ENCODE results near the gene SOHLH1.

SOHLH1 gene

DNA sequence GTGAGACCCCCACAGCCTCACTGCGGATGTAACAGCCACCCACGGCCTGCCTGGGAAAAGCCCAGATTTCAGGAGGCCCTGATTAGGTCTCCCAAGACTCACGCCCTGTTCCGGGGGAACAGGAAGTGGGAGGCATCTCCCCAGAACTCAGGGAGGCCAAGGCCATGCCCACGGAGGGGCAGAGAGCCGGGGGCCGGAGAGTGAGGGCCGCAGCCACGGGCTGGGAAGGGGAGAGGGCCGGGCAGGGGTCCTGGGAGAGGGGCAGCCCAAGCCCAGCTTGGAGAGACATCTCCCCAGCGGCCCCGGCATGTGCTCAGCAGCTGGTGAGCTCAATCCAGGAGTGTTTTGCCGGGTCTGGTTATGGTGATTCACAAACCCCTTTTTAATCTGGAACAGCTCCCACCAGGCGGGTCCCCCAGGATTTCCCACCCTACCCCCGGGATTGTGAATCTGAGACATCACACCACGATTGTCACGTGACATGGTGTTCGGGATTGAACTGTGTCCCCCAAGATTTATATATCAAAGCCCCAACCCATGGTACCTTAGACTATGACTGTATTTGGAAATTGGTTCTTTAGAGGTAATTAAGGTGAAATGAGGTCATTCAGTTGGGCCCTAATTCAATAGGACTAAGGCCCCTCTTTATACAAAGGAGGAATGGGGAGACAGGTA is 29.3 kb upstream of the SOHLH1 start:
- DNase-seq, result no peak

DNA sequence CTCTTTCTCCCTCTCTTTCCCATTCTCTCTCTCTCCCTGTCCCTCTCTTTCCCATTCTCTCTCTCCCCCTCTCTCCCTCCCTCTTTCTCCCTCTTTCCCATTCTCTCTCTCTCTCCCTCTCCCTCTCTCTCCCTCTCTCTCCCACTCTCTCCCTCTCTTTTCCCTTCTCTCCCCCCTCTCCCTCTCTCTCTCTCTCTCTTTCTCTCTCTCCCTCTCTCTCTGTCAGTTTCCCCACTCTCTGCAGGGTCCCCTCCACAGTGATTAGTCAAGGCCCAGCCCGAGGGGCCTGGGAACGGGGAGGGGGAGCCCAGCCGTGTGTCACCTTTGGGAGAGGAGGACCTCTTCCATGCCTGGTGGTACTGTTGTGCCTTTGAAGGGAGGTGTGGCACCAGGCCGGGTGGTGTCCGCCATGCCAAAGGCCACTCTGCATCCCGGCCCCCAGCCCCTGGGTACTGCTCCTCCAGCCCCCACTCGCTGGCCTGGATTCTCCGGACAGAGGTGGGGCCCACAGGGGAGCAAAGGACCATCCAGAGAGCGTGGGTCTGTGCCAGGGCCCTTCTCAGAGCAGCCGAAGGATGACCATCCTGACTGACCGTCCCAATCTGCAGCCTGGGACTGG is 28.1 kb upstream of the SOHLH1 start:
- DNase-seq, result no peak

DNA sequence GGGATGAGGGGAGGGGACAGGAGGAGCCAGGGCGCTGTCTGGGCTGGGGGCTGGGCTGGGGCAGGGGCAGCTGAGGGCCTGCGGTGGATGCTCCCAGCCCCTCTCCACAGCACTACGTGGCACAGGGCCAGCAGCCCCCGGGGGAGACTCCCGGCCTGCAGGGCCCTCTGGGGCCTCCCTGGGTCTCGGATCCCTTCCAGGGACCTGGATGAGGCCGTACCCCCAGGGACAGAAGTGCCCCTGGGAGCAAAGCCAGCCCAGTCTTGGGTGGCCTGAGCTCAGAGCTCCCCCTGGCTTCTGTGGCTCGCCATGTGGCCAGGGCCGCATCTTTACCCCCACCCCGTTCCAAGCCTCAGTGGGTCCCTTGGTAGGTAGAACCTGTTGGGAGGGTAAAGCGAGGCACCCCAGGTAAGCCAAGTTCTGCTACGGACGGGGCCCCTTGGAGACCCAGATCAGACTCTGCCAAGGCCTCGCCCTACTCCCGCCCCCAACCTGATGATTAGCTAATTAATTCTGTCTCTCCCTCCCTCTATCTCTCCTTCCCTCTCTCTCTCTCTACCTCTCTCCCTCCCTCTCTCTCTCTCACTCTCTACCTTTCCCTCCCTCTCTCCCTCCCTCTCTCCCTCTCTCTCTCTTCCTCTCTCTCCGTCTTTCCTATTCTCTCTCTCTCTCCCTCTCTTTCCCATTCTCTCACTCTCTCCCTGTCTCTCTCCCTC is 27.0 kb upstream of the SOHLH1 start:
- DNase-seq, result no peak

DNA sequence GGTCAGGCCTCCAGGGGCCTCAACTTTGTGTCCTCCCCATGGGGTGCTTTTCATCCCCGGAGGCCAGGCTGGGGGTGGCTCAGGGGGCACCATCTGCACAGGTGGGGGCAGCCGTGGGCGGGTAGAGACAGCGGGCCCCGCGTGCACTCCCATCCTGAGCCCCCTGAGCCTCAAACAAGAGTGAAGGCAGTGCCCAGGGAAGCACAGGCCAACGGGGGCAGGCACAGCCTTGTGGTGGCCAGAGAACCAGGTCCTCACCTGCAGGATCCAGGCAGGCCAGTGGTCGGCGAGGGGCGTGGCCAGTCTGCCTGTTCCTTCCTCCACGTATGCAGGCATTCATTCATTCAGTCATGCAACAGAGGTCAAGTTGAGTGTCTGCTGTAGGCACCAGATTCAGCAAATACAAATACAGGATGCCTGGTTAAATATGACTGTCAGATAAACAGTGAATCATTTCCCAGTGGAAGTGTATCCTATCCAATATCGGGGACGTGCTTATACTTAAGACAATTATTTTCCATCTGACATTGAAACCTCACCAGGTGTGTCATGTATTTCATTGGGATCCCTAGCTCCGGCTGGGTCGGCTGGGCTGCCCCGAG is 25.0 kb upstream of the SOHLH1 start:
- DNase-seq, result no peak

DNA sequence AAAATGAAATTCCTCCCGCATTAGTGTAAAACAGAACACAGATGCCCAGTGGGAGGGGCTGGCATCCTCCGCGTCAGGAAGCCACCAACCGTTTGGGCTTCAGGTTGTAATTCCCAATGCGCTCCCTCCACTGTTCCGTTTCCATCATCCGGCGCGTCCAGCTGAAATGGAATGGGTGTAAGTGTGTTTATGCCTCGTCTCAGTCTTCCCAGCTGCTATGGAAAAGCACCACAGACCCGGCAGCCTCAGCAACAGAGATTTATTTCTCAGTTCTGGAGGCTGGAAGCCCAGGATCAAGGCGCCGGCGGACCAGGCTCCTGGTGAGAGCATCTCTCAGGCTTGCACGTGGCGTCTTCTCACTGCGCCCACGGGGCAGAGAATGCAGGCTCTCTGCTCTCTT is 23.1 kb upstream of the SOHLH1 start:
- DNase-seq, result no peak

DNA sequence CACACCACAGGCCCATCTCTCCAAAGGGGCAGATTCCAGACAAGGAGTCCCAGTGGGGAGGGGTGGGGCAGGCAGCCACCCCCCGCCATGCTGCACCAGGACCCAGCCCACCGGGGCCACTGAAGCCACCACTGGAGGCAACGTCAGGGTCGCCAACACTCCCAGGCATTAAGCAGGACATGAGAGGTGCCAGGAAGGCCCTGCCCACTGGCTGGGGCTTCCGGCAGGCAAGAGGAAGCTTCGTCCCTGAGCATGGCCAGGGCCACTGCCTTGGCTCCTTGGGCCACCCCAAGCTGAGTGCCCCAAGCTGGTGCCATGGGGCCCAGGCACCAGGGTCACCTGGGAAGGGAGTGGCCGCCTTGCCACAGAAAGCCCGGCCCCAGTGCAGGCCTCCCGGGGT is 20.2 kb upstream of the SOHLH1 start:
- no peak for DNase-seq

DNA sequence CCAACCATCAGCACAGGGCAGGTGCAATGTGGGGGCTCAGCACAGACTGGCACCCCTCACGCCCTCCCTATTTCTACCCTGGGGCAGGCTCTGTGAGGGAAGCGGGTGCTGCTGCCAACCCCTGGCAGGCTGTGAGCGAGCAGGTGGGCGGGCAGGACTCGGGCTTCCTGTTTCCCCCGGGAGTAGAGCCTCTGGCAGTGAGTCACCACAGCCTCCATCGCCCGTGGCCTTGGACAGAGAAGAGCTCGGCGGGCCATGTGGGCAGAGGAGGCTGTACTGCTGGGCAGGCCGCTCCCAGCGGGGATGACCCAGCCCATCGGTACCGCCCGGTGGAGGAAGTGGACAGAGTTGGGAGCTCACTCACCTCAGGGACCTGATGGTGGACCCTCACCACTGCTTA is 19.3 kb upstream of the SOHLH1 start:
- peak in 1 of 2 experiments; percentile 13 for DNase-seq

DNA sequence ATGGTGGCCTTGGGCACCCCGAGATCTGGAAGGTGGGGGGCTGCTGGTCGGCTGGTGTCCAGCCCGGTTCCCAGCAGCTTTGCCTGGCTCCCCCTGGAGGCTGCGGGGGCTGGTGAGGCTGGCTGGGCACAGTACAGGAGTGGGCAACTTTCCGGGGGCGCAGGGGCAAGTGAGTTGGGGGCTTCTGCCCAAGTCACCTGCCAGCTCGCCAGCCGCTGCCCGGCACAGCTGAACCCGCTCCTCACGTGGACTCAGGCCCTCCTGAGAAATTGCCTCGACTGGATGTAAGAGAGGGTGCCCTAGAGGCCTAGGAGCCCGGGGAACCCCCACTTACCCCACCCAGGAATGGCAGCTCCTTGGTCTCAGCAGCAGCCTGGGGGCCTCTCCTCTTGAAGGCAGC is 18.1 kb upstream of the SOHLH1 start:
- DNase-seq, result no peak

DNA sequence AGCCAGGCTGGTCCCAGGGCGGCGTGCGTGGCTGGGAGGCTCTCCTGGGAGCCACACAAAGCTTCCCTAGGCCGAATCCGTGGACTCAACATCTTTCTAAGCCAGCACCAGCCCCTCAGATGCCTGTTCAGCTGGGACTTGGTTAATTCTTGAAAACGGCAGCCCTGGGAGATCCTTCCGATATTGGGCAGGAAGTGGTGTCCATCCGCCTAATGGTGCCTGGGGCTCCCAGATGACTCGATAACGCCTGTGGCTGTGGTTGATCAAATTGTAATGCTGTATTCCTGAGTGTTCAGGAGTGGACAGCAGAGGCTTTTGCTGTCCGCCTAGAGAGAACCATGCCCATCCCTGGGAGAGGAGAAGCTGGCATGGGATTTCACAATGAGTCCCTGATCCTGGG is 16.8 kb upstream of the SOHLH1 start:
- no peak for DNase-seq

DNA sequence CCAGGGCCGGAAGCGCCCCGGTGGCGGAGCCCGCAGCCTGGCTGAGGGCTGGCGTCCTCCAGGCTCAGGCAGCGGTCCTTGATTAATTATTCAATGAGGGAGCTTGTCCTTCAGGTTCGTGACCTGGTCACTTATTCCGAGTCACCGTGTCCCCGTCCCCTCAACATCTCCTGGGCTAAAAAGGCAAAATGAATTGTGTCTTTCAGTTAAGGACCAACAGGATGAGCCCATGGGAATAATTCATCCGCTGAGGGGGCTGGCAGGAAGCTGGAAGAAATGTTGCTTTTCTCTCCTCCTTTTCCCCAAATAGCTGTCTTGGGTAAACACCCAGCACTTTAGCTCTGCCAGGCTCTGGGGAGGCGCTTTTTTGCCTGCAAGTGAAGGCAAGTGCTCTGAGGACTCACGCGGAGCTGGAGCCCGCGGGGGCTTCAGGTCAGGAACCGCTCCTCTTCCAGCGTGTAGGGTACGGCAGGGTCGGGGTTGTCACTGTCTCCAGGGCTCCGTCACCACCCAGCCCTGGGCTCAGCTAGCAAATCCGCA is 15.8 kb upstream of the SOHLH1 start:
- DNase-seq, result no peak

DNA sequence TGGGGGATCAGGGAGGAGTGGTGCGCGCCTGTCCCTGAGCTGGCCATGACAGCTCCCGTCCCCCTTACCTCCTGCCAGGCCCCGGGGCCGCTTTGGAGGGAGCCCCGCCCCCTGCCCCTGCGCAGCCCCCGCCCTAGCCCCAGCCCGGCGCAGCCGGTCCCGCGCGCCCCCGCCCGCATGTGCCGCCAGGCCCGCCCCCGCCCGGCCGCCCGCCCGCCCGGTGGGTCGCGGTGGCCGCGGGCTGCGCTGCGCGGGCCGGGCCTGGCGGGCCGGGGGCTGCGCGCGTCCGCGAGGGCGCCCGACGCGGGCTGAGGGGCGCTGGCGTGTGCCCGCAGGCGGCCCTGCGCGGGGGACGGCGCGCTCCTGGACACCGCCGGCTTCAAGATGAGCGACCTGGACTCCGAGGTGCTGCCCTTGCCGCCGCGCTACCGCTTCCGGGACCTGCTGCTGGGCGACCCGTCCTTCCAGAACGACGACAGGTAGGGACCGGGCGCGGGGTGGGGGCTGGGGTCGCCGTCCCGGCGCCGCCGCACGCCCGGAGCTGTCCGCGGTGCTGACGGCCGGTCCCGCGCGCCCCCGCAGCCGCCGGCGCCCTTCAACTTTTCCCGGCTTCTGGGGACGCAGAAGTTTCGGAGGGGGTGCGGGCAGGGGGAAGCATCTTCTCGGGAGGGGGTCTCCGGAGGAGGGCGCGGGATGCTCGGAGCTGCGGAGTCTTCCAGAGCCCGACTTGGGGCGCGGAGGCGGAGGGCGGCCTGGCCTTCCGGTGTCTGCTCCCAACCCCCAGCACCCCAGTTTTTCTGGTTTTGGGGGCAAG is 15.2 kb upstream of the SOHLH1 start:
- no peak for DNase-seq

DNA sequence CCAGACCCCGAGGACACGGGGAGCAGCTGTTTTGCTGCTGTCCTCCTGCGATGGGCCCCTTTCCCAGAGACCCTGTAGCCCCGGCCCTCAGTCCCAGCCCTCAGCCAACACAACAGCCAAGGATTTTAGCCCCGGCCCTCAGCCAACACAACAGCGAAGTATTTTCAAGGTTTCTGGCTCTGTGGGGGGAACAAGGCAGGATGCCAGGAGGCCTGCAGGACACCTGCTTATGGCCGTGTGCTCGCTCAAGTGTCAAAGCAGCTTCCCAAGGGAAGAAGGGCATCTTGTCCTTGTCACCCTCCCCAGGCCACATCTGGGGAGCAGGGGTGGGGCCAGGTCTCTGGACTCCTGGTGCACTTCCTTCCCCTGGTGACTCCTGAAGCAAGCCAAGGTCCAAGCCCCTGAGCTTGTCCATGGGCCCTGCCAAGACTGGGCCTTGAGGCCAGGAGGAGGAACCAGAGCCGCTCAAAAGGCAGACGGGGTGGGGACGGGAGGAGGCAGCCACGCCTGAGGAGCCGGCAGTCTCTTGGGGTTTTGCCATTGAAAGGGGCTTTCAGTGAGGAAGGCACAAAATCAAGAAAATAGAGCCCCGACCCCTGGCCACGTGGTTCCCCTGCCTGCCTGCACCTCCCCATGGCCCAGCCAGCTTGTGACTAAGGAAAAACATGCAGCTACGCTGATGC is 13.5 kb upstream of the SOHLH1 start:
- DNase-seq, result peak in 1 of 2 experiments; percentile 15

DNA sequence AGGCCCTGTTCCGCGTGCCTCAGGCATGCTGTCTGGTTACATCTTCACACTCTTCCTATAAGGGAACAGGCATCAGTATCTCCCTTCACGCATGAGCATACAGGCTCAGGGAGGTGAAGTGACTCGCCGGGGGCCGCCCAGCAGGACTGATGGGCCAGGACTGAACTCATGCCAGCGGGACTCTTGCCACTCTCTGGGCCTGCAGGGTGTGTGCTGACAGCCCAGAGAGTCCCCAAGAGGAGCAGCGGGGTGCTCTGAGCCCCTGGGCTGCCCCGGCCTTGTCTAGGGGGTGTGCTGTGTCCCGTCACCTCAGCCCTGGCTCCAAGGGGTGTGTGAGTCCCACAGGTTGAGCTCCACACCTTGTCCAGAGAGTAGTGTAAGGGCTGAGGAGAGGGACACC is 12.6 kb upstream of the SOHLH1 start:
- DNase-seq, result no peak

DNA sequence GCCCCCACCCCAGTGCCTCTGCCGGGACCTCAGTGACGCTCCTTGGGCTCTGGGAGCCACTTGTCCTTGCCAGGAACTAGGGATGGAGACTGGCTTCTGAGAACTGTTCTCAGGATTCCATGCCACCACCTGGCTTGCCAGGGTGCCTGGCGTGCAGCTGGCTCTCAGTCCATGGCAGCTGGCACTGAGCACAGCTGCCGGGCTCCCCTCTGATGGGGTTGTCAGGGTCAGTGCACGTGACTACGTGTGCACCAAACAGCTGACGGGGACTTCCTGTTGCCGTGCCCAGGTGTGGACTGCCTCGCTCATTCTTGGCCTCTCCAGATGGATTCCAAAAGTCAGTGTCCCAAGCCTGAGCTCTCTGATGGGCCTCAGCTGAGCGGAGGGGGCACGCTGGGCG is 12.1 kb upstream of the SOHLH1 start:
- no peak for DNase-seq

DNA sequence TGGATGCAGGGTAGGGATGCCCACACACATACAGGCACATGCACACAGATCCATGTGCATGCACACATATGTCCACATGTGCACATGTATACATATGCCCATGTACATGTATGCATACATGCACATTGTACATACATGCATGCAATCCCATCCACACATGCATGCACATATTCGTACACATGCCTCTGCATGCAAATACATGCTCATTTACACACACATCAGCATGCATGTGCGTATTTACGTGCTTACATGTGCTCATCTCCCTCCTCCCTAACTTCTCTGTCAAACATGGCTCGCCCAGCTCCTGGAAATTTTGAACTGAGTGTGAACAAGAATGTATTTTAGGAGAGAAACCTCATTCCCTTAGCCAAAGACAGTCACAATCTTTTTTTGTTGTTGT is 8.9 kb upstream of the SOHLH1 start:
- no peak for DNase-seq

DNA sequence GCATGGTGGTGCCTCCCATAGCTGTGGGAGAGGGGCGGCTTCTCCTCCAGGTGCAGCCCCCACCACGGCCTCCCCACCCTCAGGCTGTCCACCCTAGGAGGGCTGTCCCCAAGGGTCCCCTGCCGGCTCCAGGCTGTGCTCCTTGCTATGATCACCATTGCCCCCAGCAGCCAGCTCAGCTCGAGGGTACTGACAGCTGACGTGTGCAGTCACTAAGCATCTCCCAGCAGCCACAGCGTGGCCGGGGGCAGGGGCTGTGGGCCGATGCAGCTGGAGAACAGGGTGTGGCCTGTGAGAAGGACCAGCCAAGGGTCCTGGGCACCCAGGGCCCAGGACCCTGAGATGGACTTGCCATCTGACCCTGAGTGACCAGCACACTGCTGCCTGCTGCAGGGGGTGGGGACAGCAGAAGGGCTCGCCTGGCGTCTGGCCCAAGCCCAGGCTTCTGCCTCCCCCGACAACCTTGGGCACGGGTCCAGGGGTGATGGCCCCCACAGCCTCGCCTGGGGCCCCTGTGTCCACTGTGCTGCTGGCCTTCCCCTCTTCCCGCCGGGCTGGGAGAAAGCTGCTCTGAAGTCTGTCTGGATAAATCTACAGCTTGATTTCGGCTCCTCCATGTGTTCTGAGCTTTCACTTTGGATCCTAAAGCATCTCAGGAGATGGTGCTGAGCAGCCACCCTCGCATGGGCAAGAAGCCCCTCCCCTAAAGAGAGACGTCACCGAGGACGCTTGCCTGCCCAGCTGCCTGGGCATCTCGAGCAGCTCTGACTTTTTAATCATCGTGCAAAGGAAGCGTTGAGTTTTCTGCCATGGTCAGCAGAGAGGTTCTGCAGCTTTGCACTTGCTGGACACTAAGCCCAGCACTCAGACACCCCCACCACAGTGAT is 8.2 kb upstream of the SOHLH1 start:
- no peak for DNase-seq

DNA sequence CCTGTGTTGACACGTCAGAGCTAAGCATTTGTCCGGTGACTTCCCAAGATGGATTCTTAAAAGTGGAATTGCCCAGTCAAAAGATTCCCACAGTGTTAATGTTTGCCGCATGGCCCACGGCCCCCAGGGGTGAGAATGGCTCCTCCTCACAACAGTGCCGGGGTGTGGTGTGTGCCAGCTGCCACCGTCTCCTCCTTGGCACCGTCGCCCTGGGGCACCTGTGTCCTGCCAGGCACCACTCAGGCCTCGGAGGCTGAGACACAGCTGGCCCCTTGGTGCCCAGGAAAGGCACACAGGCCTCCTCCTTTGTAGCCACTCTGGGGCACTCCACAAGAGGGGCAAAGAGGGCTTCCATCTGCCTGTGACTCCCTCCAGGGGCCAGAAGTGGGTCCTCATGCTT is 7.0 kb upstream of the SOHLH1 start:
- no peak for DNase-seq

DNA sequence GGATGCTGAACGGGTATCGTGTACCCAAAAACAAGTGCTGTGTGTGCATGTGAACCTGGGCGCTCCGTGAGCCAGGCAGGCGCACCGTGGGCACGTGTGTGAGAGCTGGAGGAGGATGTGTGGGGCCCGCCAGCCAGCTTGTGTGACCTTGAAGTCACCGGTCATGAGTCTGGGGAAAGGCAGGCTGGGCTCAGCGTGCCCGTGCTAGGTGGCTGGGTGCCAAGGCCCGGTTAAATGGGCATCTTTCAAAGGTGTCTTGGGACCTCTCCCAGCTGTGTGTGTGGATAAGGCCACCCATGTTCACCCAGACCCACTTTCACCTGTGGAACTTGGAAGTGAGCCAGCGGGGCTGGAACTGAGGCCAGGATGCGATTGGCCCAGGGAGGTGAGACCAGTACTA is 6.1 kb upstream of the SOHLH1 start:
- no peak for DNase-seq

DNA sequence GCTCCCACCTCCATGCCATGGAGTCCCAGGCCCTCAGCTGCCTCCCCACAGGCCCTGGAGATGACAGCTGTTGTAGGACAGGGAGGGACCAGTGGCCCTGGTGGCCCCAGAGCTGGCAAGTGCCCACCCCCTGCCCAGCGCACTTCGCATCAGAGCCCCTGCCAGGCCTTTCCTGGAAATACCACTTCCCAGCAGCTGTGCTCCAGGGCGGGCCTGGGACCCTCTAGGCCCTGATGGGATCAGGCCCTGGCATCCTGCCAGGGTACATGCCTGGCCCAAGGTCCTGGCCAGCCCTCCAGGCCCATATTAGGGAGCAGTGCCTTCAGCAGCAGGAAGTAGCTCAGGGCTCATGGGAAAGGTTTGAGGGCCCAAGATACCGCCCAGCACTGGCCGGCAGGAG is 5.2 kb upstream of the SOHLH1 start:
- DNase-seq, result no peak

DNA sequence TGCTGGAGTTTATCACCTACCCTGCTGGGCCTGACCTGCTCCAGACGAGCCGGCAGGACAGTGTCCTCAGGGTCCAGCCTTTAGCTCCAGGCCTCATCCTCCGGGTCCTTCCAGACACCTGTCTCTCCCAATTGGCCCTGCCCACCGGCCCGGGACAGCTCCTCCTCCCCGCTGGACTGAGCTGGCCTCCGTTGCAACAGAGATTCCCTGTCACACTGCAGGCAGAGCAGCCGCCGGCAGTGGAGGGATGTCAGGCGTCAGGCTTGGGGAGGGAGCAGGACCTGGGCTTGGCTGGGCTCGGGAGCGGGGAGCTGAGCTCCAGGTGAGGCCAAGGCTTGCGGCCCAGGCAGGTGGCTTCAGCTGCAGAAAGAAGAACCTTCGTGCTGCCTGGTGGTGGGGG is 4.4 kb upstream of the SOHLH1 start:
- no peak for DNase-seq

Measured in NCI-H446 (cell line).